C4-2B (cell line): Measurements from ENCODE around the gene NFATC3.

Experiments
- H3K27ac ChIP-seq: fragments of 450-650 bp; 2 replicates; pipeline ENCODE4 v1.5.1; 2017
- ZFX ChIP-seq: fragments of 450-650 bp; IDR thresholded peaks from 2 replicates; pipeline ENCODE4 v1.6.1; 2017
- TF ChIP-seq, protein P1 (sequence below): fragments of 450-650 bp; conservative IDR thresholded peaks from 2 replicates; pipeline ENCODE4 v1.5.1; 2017; ENCODE audit warnings: mild to moderate bottlenecking

Gene NFATC3

DNA sequence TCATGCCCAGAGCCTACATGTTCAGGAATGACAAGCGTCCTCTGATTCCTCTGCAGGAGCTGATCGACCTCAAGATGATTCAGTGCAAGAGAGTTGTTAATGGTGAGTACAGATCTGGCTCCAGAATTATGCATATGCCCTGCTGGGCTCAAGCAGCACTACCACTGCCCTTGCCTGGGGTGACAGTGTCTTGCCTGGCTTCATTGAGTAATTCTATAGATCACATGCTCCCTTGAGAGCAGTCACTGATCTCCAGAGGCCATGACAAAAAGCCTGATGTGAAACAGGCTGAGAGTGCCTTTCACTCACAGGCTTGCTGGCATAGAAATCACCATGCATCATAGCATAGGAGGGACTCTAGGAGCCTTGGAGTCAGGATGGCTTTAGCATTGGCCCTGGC lies 35.7 kb upstream of the NFATC3 start:
- no peak overlapping the region for H3K27ac ChIP-seq
- TF ChIP-seq, protein P1, sequence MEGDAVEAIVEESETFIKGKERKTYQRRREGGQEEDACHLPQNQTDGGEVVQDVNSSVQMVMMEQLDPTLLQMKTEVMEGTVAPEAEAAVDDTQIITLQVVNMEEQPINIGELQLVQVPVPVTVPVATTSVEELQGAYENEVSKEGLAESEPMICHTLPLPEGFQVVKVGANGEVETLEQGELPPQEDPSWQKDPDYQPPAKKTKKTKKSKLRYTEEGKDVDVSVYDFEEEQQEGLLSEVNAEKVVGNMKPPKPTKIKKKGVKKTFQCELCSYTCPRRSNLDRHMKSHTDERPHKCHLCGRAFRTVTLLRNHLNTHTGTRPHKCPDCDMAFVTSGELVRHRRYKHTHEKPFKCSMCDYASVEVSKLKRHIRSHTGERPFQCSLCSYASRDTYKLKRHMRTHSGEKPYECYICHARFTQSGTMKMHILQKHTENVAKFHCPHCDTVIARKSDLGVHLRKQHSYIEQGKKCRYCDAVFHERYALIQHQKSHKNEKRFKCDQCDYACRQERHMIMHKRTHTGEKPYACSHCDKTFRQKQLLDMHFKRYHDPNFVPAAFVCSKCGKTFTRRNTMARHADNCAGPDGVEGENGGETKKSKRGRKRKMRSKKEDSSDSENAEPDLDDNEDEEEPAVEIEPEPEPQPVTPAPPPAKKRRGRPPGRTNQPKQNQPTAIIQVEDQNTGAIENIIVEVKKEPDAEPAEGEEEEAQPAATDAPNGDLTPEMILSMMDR, result no peak
- no peak for TF ChIP-seq ZFX

DNA sequence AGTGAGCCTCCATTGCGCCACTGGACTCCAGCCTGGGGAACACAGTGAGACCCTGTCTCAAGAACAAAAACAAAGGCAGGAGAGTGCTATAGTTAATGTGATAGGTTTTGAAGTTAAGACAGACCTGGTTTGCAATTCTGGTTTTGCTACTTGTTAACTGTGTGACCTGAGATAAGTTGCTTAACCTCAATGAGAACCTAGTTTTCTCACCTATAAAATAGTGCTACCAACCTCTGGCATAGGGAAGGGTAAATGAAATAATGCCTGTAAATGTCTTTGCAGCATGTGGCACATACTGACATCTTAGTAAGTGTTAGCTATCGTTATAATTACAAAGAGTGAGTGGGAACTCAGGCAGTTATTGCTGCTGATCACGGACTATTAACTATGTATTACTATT lies 29.8 kb upstream of the NFATC3 start:
- no peak for TF ChIP-seq ZFX
- TF ChIP-seq, protein P1, result no peak
- no peak overlapping the region for H3K27ac ChIP-seq

DNA sequence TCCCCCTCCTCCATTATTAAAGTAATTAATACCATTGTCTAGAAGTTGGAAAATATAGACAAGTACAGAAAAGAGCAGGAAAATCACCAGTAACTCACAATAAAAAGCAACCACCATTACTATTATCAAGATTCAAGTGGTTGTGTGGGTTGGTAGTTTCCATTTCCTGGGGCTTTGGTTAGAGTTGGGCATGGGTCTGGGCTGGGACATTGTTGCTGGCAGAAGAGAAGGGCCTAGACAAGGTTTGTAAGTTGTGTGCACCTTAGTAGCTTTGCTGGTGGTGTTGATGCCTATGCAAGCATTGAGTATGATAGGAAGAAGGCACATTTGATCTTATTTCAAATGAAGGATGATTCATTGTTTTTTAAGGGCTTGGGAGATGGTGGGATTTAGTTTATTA lies 25.4 kb upstream of the NFATC3 start:
- no peak overlapping the region for H3K27ac ChIP-seq
- TF ChIP-seq ZFX, result no peak
- TF ChIP-seq, protein P1, result no peak

DNA sequence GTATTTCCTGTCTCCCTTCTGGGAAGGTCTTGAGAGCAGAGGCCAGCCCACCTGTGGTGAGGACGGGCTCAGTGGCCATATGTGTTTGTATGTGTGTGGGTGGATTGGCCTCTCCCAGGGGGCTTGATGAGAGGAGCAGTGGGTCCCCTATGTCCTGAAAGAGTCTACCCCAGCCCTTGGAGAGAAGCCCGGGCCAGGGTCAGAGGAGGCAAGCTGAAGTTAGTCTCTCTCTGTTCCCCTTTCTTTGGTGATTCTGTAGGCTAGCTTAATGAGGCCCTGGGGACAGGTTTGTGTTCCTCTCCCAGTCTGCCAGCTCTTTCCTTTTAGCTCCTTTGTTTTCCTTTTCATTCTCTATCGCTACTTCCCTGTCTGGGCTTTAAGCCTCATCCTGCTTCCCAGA lies 23.8 kb upstream of the NFATC3 start:
- no peak for TF ChIP-seq ZFX
- TF ChIP-seq, protein P1, result no peak
- no peak overlapping the region for H3K27ac ChIP-seq

DNA sequence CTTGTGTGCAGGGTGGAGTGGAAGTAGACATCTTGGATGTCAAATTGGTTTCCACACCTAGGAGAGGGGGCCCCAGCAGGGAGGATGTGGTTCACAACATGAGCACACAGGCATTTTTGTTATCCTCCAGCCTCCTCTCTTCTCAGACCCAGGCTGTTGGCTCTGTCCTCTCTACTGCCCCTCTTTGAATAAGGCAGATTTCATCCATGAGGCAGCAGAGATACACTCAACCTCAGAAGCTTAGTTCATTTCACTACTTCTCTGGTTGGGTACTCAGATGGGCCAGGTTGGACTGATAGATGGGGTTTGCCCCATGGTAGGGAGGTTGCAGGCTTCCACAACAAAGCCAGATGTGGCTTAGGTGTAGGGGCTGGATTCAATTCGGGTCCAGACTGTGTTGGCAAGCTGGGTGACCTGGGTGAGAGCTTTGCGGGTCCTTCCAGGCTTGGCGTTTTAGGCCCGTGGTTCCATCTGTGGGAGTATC lies 22.2 kb upstream of the NFATC3 start:
- TF ChIP-seq, protein P1, result no peak
- no peak for TF ChIP-seq ZFX

DNA sequence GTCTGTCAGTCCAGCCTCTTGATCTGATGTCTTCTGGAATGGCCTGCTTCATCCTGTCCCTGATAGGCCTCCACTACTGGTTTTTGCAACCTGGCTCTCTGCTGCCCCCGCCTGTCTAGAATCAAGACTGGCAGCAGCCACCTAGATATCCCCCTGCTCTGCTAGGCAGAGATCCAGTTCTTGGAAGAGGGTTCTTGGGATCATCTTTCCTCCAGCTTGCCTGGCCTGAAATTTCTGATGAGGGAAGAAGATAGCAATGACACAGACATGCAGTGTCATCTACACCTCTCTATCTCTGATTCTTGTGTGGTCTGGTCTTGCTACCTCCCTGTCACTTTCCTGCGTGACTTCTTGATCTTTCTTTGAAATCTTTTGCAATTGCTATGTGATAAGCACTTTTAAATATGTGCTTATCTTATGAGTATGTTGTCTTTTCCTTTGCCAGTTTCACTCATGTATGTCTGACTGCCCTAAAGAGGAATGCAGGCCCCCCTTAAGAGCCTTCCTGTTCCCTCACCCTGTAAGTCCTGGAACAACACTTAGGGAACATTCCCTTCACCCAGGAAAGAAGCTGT lies 20.3 kb upstream of the NFATC3 start:
- no peak overlapping the region for H3K27ac ChIP-seq
- TF ChIP-seq ZFX, result no peak
- TF ChIP-seq, protein P1, result peak; percentile 89

More for the DNA sequence above, 22.2 kb upstream of the NFATC3 start:
- H3K27ac ChIP-seq, result no peak overlapping the region

DNA sequence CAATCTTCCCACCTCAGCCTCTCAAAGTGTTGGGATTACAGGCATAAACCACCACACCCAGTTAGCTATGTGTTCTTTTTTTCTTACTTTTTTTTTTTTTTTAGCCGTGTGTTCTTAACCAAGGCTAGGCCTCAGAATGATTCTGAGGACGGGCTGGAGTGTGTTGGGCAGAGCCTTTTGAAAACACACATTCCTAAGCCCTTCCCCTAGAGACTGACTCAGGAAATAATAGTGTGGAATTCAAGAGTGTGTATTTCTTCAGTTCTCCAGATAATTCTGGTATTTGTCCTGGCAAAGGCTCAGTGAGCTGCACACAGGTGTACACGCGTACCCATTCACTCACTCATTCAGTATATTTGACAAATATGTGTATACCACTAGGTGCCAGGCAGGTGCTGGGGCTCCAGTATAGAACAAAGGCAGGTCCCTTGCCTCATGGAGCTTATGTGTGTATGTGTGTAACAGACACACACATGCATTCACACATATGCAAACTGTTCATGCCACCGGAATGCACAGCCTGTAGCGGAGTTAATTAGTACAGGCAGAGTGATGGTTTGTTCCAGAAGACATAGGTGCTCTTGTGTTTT lies 19.4 kb upstream of the NFATC3 start:
- no peak for TF ChIP-seq ZFX
- TF ChIP-seq, protein P1, result no peak
- H3K27ac ChIP-seq, result no peak overlapping the region
